ENCODE measurements around the gene PPP1R1C.

PPP1R1C gene

DNA sequence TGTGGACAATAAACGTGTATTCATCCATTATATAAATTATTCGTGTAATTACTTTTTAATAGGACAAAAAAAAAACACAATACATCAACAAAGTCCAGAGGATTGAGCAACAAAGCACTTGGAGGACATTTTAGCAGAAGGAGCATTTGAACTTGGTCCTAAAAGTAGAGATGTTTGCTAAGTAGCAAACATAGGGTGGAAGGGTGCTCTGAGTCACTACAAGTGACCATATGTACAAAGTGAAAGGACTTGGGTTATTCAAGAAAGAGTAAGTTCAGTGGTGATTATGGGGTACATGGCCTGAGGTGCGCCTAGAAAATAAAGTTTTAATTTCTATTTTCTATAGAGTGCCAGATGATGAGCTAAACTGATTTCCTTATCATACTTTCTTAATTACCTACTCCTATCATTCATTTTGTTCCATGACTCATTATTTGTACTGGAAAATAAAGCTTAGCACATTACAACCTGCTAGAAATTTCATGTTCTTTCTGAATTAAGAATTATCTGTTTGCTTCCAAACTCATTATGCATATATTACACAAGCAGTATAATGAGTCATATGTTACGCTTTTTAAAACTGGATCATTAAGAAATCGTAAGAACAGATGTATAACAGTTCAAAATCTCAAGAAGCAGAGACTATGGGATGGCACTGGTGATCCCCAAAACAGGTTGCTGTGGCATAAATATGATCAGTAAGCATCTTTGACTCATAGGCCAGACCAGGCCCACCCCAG, 13.1 kb upstream of the PPP1R1C start:
- no peak for DNase-seq

DNA sequence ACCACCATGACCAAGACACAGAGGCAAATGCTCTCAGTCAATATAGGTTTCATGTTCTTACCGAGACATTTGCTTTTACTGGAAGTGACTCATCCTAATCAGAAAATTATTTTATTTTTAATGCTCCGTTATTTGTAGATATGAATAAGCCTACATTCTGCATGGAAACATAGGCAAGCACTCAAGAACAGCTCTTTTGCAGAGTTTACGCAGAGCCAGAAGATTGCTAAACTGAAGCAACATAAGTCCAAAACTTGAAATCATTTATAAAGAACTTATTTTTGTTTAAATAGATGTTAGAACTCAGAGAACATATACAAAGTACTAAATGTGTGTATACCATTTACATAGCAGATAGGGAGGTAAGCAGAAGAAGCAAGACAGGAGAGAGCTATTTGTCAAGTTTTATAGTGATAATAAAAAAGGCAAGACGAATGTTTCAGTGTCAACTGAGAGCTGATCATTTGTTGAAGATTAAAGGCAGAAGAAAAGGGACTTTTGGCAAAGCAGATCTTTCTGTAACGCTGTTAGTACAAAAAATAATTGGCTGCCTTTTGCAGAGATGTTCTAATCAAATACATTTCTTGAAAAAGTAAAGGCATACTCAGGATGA, 12.4 kb upstream of the PPP1R1C start:
- DNase-seq, result no peak

DNA sequence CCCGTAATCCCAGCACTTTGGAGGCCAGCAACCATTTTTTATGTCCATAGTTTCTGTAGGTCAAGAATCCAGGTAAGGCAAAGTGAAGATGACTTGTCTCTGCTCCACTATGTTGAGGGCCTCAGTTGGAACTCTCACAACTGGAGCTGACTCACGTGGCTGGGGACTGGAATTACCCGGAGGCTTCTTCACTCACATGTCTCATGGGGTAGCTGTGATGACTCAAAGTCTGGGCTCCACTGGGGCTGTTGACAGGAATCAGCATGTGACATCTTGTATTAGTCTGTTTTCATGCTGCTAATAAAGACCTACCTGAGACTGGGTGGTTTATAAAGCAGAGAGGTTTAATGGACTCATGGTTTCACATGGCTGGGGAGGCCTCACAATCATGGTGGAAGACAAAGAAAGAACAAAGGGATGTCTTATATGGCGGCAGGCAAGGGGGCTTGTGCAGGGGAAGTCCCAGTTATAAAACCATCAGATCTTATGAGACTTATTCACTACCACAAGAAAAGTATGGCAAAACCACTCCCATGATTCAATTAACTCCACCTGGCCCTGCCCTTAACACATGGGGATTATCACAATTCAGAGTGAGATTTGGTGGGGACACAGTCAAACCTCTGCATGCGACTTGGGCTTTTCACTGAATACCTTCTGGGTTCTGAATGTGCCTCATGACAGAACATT, 7.8 kb upstream of the PPP1R1C start:
- DNase-seq, result peak; percentile 62

DNA sequence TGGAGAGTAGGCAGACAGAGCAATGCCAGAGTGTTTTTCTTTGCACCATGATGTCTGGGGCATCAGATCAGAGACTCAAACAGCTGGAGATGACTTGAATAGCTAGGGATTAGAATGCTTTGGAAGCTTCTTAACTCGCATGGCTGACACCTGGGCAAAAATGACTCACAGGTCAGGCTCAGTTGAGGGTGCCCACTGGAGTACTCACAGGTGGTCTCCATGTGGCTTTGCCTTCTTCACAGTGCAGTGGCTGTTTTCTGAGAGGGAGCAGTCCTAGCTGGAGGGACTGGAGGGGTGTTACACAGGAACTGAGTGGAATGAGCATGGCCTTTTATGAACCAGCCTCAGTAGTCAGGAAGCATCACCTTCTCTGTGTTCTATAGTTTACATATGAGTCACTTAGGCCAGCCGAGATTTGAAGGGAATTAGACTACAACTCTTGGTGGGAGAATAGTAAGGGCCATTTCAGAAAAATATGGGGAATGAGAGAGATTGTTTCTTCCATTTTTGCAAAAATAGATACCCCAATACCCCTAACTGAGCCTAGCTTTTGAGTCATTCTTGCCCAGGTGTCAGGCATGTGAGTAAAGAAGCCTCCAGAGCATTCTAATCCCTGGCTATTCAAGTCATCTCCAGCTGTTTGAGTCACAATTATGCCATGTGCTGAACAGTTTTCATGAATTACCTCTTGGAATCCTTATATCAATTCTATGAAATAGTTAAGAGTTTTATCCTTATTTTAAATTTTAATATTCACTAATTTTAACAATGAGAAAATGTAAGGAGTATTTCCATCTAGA, 7.1 kb upstream of the PPP1R1C start:
- no peak for DNase-seq

DNA sequence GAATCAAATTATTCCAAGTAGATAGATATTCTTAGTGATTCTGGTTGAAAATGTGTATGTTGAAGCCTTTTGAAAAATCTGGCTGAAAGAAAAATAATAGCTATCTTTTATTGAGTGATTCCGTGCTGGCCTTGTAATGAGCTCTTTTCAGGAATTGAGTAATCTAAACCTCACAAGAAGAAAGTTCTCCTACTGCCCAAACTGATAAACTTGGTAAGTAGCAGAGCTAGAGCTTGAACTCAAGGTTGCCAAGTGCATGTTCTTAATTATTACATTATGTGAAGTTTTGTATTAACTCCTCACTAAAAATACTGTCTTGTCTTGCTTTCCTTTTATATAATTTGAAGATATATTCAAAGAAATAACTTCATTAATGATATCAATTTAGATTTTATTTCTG, 1.6 kb upstream of the PPP1R1C start:
- DNase-seq, result no peak

DNA sequence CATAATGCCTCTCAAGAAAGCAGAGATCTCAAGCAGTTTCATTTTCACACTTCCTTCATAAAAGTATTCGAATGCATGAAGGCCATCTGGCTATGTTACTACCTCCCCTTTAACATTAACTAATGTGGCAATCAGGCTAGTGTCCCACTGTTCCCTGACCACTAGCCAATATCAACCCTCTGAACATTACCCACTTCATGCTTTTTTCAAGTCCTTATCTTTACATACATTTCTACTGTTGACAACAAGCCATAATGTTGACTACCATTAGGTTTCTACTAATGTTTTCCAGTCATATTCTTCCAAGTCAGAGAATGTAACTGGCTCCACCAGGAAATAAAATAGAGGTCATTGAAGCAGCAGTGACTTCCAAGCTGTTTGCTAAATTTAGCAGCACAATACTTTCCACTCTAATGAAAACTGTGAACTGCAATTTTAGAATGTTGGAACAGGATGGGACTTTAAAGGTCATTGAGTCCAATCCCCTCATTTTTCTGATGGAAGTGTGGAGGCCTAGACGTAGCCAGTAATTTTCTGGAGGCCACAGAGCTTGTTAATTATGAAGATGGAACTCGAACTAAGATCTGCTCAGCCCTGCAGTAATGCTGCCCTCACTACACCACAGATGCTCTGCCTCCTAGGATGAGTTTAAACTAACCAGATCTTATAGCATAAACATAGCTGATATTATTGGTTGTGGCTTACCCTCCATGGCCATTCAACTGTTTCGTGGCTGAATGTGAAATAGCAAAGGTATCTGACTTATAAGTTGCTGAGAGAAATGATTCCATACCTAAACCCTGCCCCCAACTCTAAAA, 630 bp upstream of the PPP1R1C start:
- DNase-seq, result no peak

DNA sequence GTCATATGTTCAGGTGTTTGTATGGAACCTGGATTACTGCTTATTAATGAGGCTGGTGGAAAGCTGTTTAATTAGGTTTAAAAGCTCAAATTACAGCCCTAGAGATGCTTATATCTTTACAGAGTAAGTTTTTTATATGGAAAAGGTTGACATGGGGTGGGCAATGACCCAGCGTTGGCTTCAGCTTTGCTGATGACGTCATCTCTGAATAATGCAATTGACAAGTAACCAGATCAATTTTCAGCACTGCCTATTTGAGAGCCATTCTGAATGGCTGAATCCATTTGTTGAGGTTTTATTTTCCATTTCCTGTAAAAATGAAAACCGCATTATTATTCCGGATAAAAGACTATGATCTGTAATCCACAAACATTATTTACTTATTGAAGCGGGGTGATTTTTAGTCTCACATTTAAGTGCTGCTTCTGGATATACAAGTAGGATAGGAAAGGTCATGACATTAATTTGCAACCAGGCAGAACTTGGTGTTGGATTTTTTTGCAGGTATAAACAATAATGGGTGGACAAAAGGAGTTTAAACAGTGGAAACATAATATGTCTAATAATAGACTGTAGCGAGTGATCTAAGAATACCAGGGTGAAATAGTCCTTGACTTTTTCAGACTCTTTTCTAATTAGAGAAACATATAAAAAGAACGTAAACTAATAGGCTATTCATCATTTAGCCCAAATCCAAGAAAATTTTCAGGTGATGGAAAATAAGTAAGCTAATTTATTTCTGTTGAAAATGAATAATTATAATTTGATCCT, 2.7 kb downstream of the PPP1R1C start:
- no peak for DNase-seq

DNA sequence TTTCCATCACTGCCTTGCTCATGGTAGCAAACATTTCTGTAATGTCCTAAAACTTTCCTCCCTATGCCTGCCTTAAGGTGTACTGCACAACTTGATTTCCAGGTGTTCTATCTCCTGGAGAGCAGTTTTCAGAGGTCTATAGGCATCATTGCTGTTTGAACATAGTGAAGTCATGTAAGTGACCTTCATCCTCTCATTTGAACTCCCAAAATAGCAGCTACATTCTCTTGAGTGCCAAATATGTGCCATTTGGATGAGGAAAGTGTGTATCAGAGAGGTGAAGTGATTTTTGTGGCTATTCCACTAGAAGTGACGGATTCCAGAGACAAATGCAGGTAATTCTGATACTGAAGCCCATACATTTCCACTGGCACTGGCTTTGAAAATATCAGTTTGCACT, 3.4 kb downstream of the PPP1R1C start:
- no peak for DNase-seq

DNA sequence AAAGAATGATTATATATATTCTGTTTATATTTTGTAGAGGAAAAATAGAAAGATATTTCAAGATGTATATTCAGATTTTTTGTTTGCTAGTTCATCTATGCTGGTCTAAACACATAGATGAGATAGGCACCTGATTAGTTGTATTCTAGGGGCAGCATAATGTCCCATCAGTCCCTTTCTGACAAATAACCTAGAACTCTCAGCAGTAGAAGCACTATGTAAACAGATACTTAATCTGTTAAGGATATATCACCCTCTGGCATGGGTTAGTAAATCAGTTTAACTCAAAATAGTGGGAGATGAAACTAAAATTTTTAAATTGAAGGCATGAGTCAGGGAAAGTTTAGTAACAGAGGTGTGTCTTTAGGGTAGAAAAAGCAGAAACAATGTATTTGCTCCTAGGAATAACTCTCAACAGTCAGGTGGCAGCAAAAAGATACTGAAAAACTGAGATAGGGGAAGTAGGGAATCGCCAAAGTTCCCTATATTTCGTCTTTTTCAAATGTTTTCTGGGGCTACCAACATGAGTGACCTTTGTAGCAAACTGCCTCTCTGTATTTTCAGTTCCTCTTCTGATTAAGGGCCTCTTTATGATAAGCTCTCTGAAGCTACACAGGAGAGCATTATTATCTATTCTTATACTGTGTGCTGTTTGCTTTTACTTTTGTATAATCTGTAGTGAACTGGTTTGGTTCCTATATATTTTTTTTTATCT, 5.7 kb downstream of the PPP1R1C start:
- DNase-seq, result no peak

DNA sequence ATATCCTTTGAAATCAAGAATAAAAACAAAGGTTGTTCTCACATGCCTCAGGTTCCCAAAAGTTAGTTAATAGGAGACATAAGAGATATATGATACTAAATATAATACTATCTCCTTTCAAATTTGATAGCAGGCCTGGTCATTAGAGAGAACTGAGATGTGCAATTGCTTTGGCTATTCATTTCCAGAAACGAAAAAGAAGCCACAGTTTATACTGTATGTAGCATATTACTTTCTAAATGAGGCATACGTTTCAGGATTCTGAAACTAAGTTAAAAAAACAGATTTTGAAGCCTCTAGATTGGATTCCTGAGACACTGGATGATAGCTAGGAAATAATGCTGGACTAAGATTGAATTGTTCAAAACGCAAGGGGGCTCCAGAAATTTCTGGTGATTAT, 7.1 kb downstream of the PPP1R1C start:
- DNase-seq, result no peak

DNA sequence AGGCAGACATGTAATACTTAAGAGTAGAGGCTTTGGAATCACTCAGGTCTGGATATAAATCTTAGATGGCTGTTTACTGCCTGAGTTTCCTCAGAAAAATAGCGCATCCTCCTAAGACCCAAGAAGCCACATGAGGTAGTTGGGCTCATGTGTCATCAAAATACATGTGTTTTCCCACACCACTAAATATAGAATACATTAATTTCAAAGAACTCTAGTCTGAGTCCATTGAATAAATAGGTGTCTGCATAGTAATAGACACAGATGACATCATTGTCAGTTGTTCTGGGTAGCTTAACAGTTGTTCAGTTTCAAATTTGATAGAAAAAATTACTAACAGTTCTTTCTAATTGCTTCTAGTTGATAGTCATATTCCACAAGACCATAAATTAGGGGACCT, 9.6 kb downstream of the PPP1R1C start:
- DNase-seq, result no peak

DNA sequence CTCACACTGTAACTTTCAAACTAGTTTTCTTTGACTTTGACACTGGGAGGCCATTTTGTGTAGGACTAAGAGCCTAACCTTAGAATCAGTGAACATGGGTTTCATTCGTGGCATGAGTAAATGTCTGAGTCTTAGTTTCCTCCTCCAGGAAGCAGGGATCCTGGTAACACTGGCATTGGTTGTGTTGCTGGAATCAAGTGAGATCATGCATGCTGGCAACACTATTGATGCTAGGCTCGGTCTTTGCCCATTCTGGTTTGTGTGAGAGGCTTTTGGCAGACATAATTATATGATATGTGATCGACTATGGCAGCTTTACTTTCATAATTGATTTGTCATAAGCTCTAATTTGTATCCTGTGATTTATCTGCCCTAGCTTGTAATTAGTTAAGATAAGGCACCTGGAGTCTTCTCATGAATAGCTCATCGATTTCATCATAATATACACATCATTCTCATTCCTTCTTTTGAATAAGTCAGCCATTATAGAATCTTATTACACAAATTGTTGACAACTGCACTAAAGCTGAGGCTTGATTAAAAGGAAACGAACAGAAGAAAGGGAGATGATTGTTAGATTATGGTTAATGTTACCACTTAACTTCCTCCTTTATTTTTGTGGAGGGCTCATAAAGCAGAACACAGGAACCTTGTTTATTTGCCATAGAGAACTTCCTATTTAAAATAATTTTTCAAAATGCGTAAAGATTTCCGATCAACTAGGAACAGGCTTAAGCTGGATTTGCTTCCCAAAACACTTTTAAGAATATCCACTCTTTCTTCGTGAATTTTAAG, 12.6 kb downstream of the PPP1R1C start:
- no peak for DNase-seq

DNA sequence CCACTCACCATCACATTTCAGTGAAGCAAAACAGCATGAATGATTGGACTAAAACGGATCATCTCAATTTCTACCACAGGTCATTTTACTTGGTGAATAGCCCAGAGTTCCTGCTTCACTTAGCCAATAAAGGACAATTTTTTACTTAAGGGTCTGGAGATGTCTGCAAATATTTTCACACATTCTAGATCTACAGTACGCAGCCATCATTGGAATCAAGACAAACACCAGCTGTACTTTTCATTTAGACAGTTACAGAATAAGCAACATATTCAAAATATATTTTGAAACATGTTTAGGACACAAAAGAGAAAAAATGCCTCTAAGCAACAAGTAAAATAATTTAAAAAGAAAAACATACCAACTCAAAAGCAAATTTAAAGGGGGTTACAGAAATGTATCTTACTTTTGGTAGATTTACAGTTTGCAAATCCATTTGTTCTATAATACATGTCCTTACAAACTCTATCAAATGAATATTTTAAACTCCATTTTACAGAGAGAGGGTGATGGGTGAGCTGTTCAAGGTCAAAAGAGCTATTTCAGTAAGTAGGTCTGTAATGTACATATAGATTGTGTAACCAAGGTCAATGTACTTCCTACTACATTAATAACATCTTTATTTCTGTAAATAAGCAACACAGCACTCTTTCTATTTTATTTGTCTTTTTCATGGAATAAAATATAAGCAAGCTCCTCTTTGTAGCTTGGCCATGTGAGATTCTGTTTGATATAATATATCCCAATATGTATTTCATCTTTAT, 13.4 kb downstream of the PPP1R1C start:
- no peak for DNase-seq

DNA sequence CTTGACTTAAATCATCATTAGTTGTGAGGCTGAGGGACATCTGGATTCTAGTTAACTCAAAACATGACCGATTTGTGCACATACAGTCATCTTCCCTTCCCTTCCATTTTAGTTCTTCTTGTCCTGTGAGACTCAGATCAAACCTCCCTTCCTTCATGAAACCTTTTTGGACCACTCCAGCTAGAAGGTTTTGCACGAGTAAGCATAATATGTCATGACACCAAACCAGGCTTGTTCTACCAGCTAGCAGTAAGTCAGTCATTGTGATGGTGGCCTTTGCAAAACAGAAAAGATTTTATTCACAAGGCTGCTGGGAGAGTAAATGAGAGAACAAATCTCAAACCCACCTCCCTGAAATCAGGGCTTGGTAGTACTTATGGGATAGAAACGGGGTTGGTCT, 14.3 kb downstream of the PPP1R1C start:
- no peak for DNase-seq

DNA sequence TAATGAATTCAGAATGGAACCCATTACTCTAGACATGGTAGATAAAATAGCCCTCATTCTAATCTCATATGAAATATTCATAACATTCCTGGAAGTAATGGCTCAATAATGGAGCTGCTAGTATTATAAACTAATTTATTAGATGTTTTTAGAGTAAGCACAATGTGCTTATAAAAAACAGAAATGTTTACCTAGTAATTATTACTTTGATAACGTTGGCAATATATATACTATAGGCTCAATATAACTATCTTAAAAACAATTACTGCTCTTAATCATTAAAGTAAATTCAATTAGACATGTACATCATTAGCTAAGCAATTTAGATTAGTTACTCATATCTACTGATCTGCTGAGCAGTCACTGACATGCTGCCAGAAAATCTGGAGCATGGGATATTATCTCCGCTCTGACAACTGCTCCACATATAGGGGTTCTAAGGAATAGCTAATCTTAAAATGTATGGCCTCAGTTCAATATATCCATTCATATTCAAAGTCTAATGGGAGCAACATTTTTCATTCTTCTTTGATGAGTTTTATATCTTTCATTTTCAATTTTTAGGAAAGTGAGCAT, 19.4 kb downstream of the PPP1R1C start:
- DNase-seq, result no peak

DNA sequence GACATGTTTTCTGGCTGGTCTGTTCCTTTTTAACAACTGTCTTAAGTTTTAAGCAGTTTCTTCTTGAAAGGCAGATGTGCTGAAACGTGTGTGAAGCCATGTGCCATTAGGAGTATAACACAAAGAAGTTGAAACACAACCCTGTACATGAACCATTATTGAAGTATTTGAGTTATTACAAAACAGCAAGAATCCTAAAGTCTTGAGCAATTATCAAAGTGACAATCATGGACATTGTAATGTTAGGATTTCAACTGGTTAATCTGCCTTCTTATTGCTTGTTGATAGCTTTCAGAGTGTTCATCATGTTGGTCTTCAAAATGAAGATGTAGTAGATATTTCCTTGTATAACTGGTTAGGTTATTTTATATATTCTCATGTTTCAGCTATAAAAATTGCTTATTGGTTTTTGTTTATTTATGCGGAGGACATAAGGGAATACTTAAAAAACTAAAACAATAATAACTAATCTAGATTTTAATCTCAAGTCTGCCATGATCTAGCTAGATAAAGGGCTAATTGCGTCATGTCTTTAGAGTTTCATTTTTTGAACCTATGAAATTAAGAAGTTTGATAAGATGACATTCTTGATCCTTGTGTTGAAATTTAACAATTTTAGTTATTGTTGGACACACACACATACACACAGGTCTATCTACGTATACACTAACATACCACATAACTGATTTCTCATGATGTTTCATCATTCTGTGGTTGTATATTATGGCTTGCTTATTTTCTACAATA, 21.1 kb downstream of the PPP1R1C start:
- DNase-seq, result no peak

DNA sequence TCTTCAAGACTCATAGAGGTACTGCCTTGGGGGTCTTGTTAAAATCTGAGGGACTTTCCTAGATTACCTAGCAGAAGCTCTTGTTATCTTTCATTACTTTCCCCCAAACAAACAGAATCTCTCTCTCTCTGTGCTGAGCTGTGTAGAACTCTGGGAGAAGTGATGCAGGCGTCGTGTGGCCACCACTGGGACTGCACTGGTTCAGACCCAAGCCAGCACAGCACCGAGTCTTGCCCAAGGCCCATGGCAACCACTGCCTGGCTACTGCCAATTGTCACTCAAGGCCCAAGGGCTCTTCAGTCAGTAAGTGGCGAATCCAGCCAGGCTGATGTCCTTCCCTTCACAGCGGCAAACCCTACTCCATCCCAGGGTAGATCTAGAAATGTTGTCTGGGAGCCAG, 28.6 kb downstream of the PPP1R1C start:
- no peak for DNase-seq

Measured in fibroblast of skin of scalp (primary cell).